ENCODE measurements around the gene KRTAP1-3.

- no peak for TF ChIP-seq POLR2A (IDR thresholded peaks at IDR 0.05)
- no peak for TF ChIP-seq POLR2AphosphoS5 (IDR thresholded peaks at IDR 0.05)
- no peak for TF ChIP-seq CTCF (IDR thresholded peaks at IDR 0.05 in 8 of 11, conservative IDR thresholded peaks at IDR 0.05 in 3 of 11)
Measured at GRCh38 chr17:40993084-40993483, 41.6 kb downstream of the KRTAP1-3 start.
